ENCODE data around the gene MST1R. TPM values are rescaled to one million over a fixed set of nuclear protein-coding genes. Genes with fewer than 3 reads are reported as not detected.

The MST1R gene
- total and polyA plus RNA-seq, 2 experiments from 2014 or later = 0.32 to 0.35 TPM

DNA sequence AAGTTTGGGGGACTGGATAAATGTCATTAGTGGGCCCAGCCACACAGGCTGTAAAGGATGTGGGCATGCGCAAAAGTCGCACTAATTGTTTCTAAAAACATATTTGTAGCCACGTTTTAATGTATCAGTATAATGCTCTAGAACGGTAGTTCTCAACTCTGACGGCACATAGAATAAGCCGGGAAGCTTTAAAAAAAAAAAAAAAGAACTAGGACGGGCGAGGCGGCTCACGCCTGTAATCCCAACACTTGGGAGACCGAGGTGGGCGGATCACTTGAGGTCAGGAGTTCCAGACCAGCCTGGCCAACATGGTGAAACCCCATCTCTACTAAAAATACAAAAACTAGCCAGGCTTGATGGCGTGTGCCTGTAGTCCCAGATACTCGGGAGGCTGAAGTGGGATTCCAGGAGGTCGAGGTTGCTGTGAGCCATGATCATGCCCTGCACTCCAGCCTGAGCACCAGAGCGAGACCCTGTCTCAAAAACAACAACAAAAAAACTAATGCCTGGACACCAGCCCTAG lies 26.6 kb upstream of the MST1R start:
- 14 to 17% methylated on average over 16 of the region's 16 CpGs for WGBS, 2 experiments (ENCODE audit: low coverage in 1 of 2, low lambda C conversion rate in 2 of 2, missing lambda C conversion rate in 2 of 2)
- in situ Hi-C loops (cut with MboI) = no loop called here

GRCh38 chr3:49929291-49930167 lies 25.9 kb upstream of the MST1R start, which contains the start of gene MON1A:
TSS of gene MON1A (minus strand) at chr3:49929811. CDS start at chr3:49913346, 16,465 bp downstream.
- Histone ChIP-seq H3K9ac (peak within 1 kb of the TSS; percentile 80), H3K27me3 (replicated peaks; ENCODE audit: insufficient read depth) (no peaks in the 10 kb centered on the region), H3K36me3 (ENCODE audit: low read depth) (no peaks in the 10 kb centered on the region), H3K9me3 (ENCODE audit: low read depth) (no peaks in the 10 kb centered on the region), H3K4me2 (ENCODE audit: unreplicated experiment) (peak within 1 kb of the TSS; percentile 87), H3F3A (ENCODE audit: insufficient read depth) (0 out of 2 replicates have a peak, but pooled peaks cover 8% of the 10 kb centered on the region), H3K4me1 (ENCODE audit: insufficient read depth) (peaks cover 11% of the 10 kb centered on the region), H2AFZ (peak within 1 kb of the TSS; percentile 92), H4K20me1 (ENCODE audit: insufficient read depth) (no peaks in the 10 kb centered on the region), H3K27ac (peak within 1 kb of the TSS; percentile 86), H3K79me2 (ENCODE audit: insufficient read depth) (peaks cover 39% of the 10 kb centered on the region; the same call in 1 of the 2 replicates), H3K9me2 (ENCODE audit: insufficient read depth) (no peaks in the 10 kb centered on the region), H3K4me3 (peak within 1 kb of the TSS; percentile 84)
- peak; percentile 96 for DNase-seq
- no peak for TF ChIP-seq EZH2phosphoT487 (IDR thresholded peaks at IDR 0.05; ENCODE audit: insufficient read depth, low read depth)
- TF ChIP-seq EZH2 (IDR thresholded peaks at IDR 0.05; ENCODE audit: insufficient read depth, poor library complexity, severe bottlenecking) = no peak
- in situ Hi-C loops (cut with MboI) = no loop called here
- 1 to 2% methylated on average over 51 to 52 of the region's 56 CpGs for WGBS, 2 experiments (ENCODE audit: low coverage in 1 of 2, low lambda C conversion rate in 2 of 2, missing lambda C conversion rate in 2 of 2)

More for the DNA sequence above, 26.6 kb upstream of the MST1R start:
- H3K79me2 ChIP-seq (ENCODE audit: insufficient read depth) = peaks cover 38% of the 10 kb centered on the region; the same call in 1 of the 2 replicates
- TF ChIP-seq EZH2 (IDR thresholded peaks at IDR 0.05; ENCODE audit: insufficient read depth, poor library complexity, severe bottlenecking) (no peak), EZH2phosphoT487 (IDR thresholded peaks at IDR 0.05; ENCODE audit: insufficient read depth, low read depth) (no peak)
- H3K9me3 ChIP-seq (ENCODE audit: low read depth) = no peaks in the 10 kb centered on the region
- H3K27me3 ChIP-seq (replicated peaks; ENCODE audit: insufficient read depth) = no peaks in the 10 kb centered on the region
- peak overlapping the region; percentile 92 for H2AFZ ChIP-seq
- no peaks in the 10 kb centered on the region for H4K20me1 ChIP-seq (ENCODE audit: insufficient read depth)
- H3K4me3 ChIP-seq = peak overlapping the region; percentile 84
- DNase-seq = peak; percentile 69
- H3K9ac ChIP-seq = peak overlapping the region; percentile 80
- no peaks in the 10 kb centered on the region for H3K9me2 ChIP-seq (ENCODE audit: insufficient read depth)
- no peaks in the 10 kb centered on the region for H3K36me3 ChIP-seq (ENCODE audit: low read depth)
- H3K27ac ChIP-seq = peak overlapping the region; percentile 86
- peaks cover 11% of the 10 kb centered on the region for H3K4me1 ChIP-seq (ENCODE audit: insufficient read depth)
- 0 out of 2 replicates have a peak, but pooled peaks cover 8% of the 10 kb centered on the region for H3F3A ChIP-seq (ENCODE audit: insufficient read depth)
- H3K4me2 ChIP-seq (ENCODE audit: unreplicated experiment) = peak overlapping the region; percentile 87

GRCh38 chr3:49928481-49929017 lies 24.9 kb upstream of the MST1R start:
- no peaks in the 10 kb centered on the region for H3K9me2 ChIP-seq (ENCODE audit: insufficient read depth)
- H3K4me2 ChIP-seq (ENCODE audit: unreplicated experiment) = peak overlapping the region; percentile 87
- WGBS, 2 experiments (ENCODE audit: low coverage in 1 of 2, low lambda C conversion rate in 2 of 2, missing lambda C conversion rate in 2 of 2) = 79 to 82% methylated on average over 5 of the region's 5 CpGs
- H3K4me3 ChIP-seq = peak overlapping the region; percentile 84
- peak; percentile 14 for DNase-seq
- H4K20me1 ChIP-seq (ENCODE audit: insufficient read depth) = no peaks in the 10 kb centered on the region
- H3F3A ChIP-seq (ENCODE audit: insufficient read depth) = 0 out of 2 replicates have a peak, but pooled peaks cover 8% of the 10 kb centered on the region
- in situ Hi-C loops (cut with MboI) = no loop called here
- H3K27me3 ChIP-seq (replicated peaks; ENCODE audit: insufficient read depth) = no peaks in the 10 kb centered on the region
- no peaks in the 10 kb centered on the region for H3K36me3 ChIP-seq (ENCODE audit: low read depth)
- H2AFZ ChIP-seq = peak overlapping the region; percentile 92
- peak overlapping the region; percentile 80; the same call in 1 of the 2 replicates for H3K9ac ChIP-seq
- H3K27ac ChIP-seq = no peak overlapping the region
- H3K79me2 ChIP-seq (ENCODE audit: insufficient read depth) = peaks cover 39% of the 10 kb centered on the region; the same call in 1 of the 2 replicates
- H3K4me1 ChIP-seq (ENCODE audit: insufficient read depth) = peaks cover 11% of the 10 kb centered on the region
- TF ChIP-seq EZH2 (IDR thresholded peaks at IDR 0.05; ENCODE audit: insufficient read depth, poor library complexity, severe bottlenecking) (no peak), EZH2phosphoT487 (IDR thresholded peaks at IDR 0.05; ENCODE audit: insufficient read depth, low read depth) (no peak)
- no peaks in the 10 kb centered on the region for H3K9me3 ChIP-seq (ENCODE audit: low read depth)

DNA sequence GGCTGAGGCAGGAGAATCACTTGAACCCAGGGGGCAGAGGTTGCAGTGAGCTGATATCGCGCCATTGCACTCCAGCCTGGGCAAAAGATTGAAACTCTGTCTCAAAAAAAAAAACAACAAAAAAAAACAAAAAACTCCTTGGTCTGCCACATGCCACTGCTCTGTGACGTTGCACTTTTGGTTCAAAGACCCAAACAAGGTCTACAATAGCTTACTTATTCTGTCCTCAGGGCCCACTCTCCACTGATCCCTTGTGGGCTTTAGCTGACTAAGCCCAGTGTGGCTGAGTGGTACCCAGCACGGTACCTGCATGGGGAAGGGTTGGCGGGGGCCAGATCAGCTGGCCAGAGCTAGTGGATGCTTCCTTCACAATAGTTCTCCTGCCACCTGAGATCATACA lies 24.1 kb upstream of the MST1R start:
- no peaks in the 10 kb centered on the region for H3K9me2 ChIP-seq (ENCODE audit: insufficient read depth)
- no peak overlapping the region for H3K4me2 ChIP-seq (ENCODE audit: unreplicated experiment)
- peaks cover 11% of the 10 kb centered on the region for H3K4me1 ChIP-seq (ENCODE audit: insufficient read depth)
- 81 to 88% methylated on average over 5 of the region's 5 CpGs for WGBS, 2 experiments (ENCODE audit: low coverage in 1 of 2, low lambda C conversion rate in 2 of 2, missing lambda C conversion rate in 2 of 2)
- peaks cover 39% of the 10 kb centered on the region; the same call in 1 of the 2 replicates for H3K79me2 ChIP-seq (ENCODE audit: insufficient read depth)
- H3K9ac ChIP-seq = no peak overlapping the region
- H3F3A ChIP-seq (ENCODE audit: insufficient read depth) = 0 out of 2 replicates have a peak, but pooled peaks cover 8% of the 10 kb centered on the region
- H3K9me3 ChIP-seq (ENCODE audit: low read depth) = no peaks in the 10 kb centered on the region
- TF ChIP-seq EZH2phosphoT487 (IDR thresholded peaks at IDR 0.05; ENCODE audit: insufficient read depth, low read depth) (no peak), EZH2 (IDR thresholded peaks at IDR 0.05; ENCODE audit: insufficient read depth, poor library complexity, severe bottlenecking) (no peak)
- DNase-seq = no peak
- no peaks in the 10 kb centered on the region for H3K27me3 ChIP-seq (replicated peaks; ENCODE audit: insufficient read depth)
- in situ Hi-C loops (cut with MboI) = no loop called here
- H3K4me3 ChIP-seq = no peak overlapping the region
- no peak overlapping the region for H2AFZ ChIP-seq
- H3K27ac ChIP-seq = no peak overlapping the region
- no peaks in the 10 kb centered on the region for H4K20me1 ChIP-seq (ENCODE audit: insufficient read depth)
- H3K36me3 ChIP-seq (ENCODE audit: low read depth) = no peaks in the 10 kb centered on the region
